Measurements from ENCODE around the gene CLDN17.
A peak's percentile ranks its signal among the peaks of the same experiment; 100 is the strongest.

Gene CLDN17, protein sequence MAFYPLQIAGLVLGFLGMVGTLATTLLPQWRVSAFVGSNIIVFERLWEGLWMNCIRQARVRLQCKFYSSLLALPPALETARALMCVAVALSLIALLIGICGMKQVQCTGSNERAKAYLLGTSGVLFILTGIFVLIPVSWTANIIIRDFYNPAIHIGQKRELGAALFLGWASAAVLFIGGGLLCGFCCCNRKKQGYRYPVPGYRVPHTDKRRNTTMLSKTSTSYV

DNA sequence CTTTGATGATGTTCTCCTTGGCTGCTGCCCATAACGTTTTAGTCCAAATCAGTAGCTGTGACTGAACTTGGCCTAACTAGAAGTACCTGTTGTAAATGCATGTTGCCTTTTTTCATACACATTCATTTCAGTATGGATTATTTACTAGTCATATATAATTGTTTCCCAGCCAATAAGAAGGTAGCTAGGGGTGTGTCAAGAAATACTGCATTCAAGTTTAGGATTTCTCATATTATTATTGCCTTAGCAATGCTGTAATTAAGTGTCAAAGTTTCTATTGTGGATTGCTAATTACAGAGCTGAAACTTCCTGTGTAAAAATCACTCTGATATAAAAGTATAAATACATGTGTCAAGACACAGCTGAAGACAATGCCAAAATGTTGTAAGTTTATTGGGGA is at the start of gene CLDN17:
CLDN17 (minus strand) TSS at position 101 of the 400 bp plus-strand sequence. CDS start 188 bp downstream, outside the sequence.
- H3K4me1 ChIP-seq (ENCODE audit: control insufficient read depth, insufficient read depth, low read length, unreplicated experiment), result no peaks in the 10 kb centered on the region
- H3K36me3 ChIP-seq (ENCODE audit: insufficient read depth, low read length), result no peaks in the 10 kb centered on the region
- H3K4me3 ChIP-seq (ENCODE audit: low read depth, low read length), result no peak within 1 kb of the TSS
- H3K27ac ChIP-seq (ENCODE audit: low read depth, low read length), result no peak within 1 kb of the TSS
- peaks cover 3% of the 10 kb centered on the region; the same call in 1 of the 2 replicates for H3K27me3 ChIP-seq (ENCODE audit: insufficient read depth, low read length)
- no peak within 1 kb of the TSS for H2AFZ ChIP-seq (ENCODE audit: low read length, unreplicated experiment)
- no peaks in the 10 kb centered on the region for H3K79me2 ChIP-seq (ENCODE audit: control insufficient read depth, insufficient read depth, low read length, unreplicated experiment)

DNA sequence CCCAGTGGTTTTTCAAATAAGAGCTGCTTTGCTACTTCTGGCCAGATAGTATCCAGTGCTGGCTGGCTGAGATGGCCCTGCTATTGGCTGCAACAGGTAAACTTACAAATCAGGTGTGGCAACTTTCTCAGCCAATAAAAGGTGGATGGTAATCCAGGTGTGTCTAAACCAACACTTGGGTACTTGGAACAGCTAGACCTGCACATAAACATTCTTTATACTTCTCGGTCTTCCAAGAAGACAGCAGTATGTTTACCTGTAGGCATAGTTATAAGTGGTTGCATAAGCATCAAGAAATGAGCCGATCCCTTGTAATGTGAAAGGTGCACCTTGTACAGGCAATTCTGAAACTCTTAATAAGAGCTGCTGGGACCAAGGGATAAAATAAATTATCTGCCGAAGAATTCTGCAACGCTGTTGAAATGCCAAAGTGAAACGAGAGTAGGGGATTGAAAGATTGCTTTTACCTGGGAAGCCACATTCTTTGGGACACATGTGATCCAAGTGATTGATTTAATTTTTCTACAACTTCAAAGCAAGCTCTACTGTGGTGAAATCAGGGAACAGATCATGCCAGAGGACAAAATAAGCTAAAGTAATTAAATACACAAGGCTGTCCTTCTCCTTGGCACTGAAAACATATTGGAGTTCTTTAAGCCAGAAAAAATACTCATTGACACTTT is 49.6 kb upstream of the CLDN17 start, which contains the start of gene CLDN8:
CLDN8 (minus strand) TSS at position 57 of the 683 bp plus-strand sequence. CDS start 172 bp downstream, outside the sequence.
- Histone ChIP-seq H3K27me3 (ENCODE audit: insufficient read depth, low read length) (no peaks in the 10 kb centered on the region), H3K4me1 (ENCODE audit: control insufficient read depth, insufficient read depth, low read length, unreplicated experiment) (no peaks in the 10 kb centered on the region), H2AFZ (ENCODE audit: low read length, unreplicated experiment) (no peak within 1 kb of the TSS), H3K27ac (ENCODE audit: low read depth, low read length) (no peak within 1 kb of the TSS), H3K36me3 (ENCODE audit: insufficient read depth, low read length) (no peaks in the 10 kb centered on the region), H3K79me2 (ENCODE audit: control insufficient read depth, insufficient read depth, low read length, unreplicated experiment) (no peaks in the 10 kb centered on the region), H3K4me3 (ENCODE audit: low read depth, low read length) (no peak within 1 kb of the TSS)

DNA sequence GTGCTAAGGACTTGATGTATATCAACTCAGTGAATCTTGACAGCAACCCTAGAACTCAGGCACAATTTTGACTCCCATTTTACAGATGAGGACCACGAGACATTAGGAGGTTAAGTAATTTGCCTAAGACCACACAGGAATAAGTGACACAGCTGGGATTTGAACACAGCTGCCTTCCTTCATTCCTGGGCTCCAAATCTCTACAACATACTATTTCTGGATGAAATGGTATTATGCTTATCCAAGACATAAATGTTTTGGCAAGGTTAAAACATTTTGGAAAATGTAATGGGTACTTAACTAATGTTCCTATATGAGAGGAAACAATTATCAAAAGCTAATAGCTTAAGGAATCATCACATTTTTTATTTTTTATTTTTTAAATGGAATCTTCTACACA is 44.5 kb upstream of the CLDN17 start:
- Histone ChIP-seq H3K27me3 (ENCODE audit: insufficient read depth, low read length) (no peaks in the 10 kb centered on the region), H3K79me2 (ENCODE audit: control insufficient read depth, insufficient read depth, low read length, unreplicated experiment) (no peaks in the 10 kb centered on the region), H3K4me3 (ENCODE audit: low read depth, low read length) (no peak overlapping the region), H3K4me1 (ENCODE audit: control insufficient read depth, insufficient read depth, low read length, unreplicated experiment) (peaks cover 10% of the 10 kb centered on the region), H2AFZ (ENCODE audit: low read length, unreplicated experiment) (no peak overlapping the region), H3K36me3 (ENCODE audit: insufficient read depth, low read length) (no peaks in the 10 kb centered on the region), H3K27ac (ENCODE audit: low read depth, low read length) (no peak overlapping the region)

DNA sequence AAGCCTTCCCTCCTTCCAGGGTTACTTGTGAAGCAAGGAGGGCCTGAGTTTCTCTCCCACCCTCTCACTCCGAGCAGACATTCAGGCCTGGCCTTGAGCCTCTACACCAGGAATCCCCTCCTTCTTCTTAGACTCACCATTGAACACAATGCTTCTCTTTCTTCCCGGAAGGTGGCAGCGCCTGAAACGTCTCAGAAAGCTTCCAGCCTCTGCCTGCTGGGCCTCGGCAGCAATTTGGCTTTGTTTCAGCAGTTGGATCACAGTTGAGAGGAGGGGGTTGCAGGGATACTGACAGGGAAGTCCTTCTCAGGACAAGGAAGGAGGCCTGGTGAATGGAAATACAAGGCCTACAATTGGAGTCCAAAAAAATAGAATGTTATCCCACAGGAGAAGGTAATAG is 43.0 kb upstream of the CLDN17 start:
- Histone ChIP-seq H3K36me3 (ENCODE audit: insufficient read depth, low read length) (no peaks in the 10 kb centered on the region), H3K27ac (ENCODE audit: low read depth, low read length) (no peak overlapping the region), H3K4me3 (ENCODE audit: low read depth, low read length) (no peak overlapping the region), H3K4me1 (ENCODE audit: control insufficient read depth, insufficient read depth, low read length, unreplicated experiment) (peaks cover 10% of the 10 kb centered on the region), H3K27me3 (ENCODE audit: insufficient read depth, low read length) (no peaks in the 10 kb centered on the region), H2AFZ (ENCODE audit: low read length, unreplicated experiment) (no peak overlapping the region), H3K79me2 (ENCODE audit: control insufficient read depth, insufficient read depth, low read length, unreplicated experiment) (no peaks in the 10 kb centered on the region)

DNA sequence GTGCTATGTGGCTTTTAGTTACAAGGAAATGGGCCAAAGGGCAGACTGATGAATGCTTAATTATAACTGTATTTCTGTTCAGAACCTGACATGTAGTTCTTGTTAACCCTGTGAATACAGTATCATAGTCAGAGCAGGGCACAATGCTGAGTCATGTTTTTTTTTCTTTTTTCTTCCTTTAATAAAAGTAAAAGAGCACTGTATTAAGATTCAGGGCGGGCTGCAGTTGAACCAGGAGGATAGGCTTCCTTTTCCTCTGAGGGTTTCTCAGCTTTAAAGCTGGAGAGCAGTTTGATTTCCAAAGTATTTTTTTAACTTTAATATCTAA is 40.6 kb upstream of the CLDN17 start:
- Histone ChIP-seq H3K79me2 (ENCODE audit: control insufficient read depth, insufficient read depth, low read length, unreplicated experiment) (no peaks in the 10 kb centered on the region), H2AFZ (ENCODE audit: low read length, unreplicated experiment) (peak overlapping the region; percentile 42), H3K36me3 (ENCODE audit: insufficient read depth, low read length) (no peaks in the 10 kb centered on the region), H3K4me1 (ENCODE audit: control insufficient read depth, insufficient read depth, low read length, unreplicated experiment) (peaks cover 10% of the 10 kb centered on the region), H3K27ac (ENCODE audit: low read depth, low read length) (peak overlapping the region; percentile 25; the same call in 1 of the 2 replicates), H3K27me3 (ENCODE audit: insufficient read depth, low read length) (no peaks in the 10 kb centered on the region), H3K4me3 (ENCODE audit: low read depth, low read length) (no peak overlapping the region)

DNA sequence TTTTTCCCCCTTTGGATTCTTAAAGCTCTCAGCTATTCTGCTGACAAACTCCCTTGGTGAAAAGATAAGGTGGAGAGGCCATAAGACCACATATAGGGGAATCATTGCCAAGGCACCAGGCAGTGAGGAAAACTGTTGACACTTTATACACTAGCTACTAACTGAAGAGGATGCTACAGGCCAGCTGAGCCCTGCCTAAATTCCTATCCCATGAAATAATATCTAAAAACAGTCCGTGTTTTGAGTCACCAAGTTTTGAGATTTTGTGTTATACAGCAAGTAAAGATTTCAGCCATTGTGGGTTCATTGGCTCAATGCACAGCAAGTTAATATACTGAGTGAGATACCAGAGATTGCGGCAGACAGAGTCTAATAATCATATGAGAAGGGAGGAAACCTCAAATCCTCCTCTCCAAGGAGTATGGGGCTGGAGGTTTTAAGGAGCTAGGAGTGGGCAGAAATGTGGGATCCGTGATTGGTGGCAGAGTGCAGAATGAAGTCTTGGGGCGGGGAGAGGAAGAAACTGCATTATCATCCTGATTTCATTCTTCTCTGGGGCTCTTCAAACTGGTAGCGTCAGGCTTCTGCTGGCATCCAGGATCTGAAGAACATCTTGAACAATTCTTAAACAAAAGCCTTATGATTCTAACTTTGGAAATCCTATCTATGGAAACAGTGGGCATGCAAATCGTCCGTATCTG is 40.1 kb upstream of the CLDN17 start:
- peaks cover 10% of the 10 kb centered on the region for H3K4me1 ChIP-seq (ENCODE audit: control insufficient read depth, insufficient read depth, low read length, unreplicated experiment)
- H2AFZ ChIP-seq (ENCODE audit: low read length, unreplicated experiment), result peak overlapping the region; percentile 42
- peak overlapping the region; percentile 25; the same call in 1 of the 2 replicates for H3K27ac ChIP-seq (ENCODE audit: low read depth, low read length)
- no peaks in the 10 kb centered on the region for H3K79me2 ChIP-seq (ENCODE audit: control insufficient read depth, insufficient read depth, low read length, unreplicated experiment)
- no peaks in the 10 kb centered on the region for H3K27me3 ChIP-seq (ENCODE audit: insufficient read depth, low read length)
- H3K4me3 ChIP-seq (ENCODE audit: low read depth, low read length), result no peak overlapping the region
- H3K36me3 ChIP-seq (ENCODE audit: insufficient read depth, low read length), result no peaks in the 10 kb centered on the region

DNA sequence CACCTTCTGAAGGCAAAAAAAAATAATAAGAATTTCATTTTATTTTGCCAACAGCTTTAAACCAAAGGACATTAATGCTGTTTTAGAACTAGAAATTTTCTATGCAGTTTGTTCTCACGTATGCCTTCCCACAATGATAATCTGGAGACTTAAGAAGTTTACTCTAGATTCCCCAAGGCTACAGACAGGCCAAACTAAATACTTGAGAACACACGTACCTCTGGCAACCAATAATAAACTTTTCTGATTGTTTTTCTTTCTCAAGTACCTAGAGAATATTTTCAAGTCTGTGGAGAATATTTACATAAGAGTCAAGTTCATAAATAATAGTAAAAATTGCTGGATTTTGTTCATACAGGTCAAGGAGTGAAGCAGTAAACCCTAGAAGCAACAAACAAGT is 33.4 kb upstream of the CLDN17 start:
- Histone ChIP-seq H3K27ac (ENCODE audit: low read depth, low read length) (no peak overlapping the region), H3K36me3 (ENCODE audit: insufficient read depth, low read length) (no peaks in the 10 kb centered on the region), H3K27me3 (ENCODE audit: insufficient read depth, low read length) (peaks cover 26% of the 10 kb centered on the region; the same call in 1 of the 2 replicates), H3K79me2 (ENCODE audit: control insufficient read depth, insufficient read depth, low read length, unreplicated experiment) (no peaks in the 10 kb centered on the region), H3K4me1 (ENCODE audit: control insufficient read depth, insufficient read depth, low read length, unreplicated experiment) (no peaks in the 10 kb centered on the region), H3K4me3 (ENCODE audit: low read depth, low read length) (no peak overlapping the region), H2AFZ (ENCODE audit: low read length, unreplicated experiment) (no peak overlapping the region)

DNA sequence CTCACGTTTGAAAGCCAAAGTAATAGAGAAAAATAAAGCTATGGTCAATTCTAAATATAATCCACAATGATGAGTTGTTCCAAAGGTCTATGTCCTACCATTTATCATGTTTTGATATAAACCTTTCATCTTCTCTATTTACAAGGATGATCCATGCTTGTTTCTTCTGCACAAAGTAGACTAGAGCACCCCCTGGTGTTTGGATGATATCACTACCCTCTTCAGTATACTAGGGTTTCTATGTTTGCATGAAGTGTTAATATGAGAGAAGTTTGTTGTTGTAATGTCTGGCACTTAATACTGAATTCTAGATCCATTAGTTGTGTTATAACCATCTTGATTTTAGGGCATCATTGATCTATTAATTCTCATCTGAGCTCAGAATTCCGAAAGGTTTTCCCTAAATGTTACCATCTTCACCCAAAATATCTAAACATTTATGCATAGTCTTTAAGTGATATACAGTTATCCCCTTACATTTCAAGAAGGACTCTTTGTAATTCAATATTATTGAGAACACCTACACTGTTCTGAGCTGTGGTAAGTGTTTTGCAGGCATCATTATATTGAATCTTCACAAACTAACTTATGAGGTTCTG is 28.2 kb upstream of the CLDN17 start:
- Histone ChIP-seq H3K27me3 (ENCODE audit: insufficient read depth, low read length) (peaks cover 53% of the 10 kb centered on the region; the same call in 1 of the 2 replicates), H3K36me3 (ENCODE audit: insufficient read depth, low read length) (no peaks in the 10 kb centered on the region), H3K27ac (ENCODE audit: low read depth, low read length) (no peak overlapping the region), H3K4me1 (ENCODE audit: control insufficient read depth, insufficient read depth, low read length, unreplicated experiment) (no peaks in the 10 kb centered on the region), H2AFZ (ENCODE audit: low read length, unreplicated experiment) (no peak overlapping the region), H3K4me3 (ENCODE audit: low read depth, low read length) (no peak overlapping the region), H3K79me2 (ENCODE audit: control insufficient read depth, insufficient read depth, low read length, unreplicated experiment) (no peaks in the 10 kb centered on the region)

DNA sequence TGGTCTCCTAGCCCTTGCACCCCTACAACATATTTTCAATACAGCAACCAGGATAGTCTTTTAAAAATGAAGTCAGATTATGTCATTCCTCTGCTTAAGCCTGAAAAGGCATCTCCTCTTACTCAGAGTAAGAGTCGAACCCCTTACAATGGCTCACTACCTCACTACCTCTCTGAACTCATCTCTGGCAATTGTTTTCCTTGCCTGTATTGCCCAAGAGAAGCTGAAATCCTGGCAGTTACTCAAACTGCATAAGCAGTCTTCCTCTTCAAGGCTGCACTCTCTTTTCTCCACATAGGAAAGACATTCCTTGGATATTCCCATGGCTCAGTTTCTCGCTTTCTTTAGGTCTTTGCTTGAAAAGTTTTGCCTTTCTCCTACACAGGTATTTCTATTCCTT is 26.6 kb upstream of the CLDN17 start:
- Histone ChIP-seq H3K79me2 (ENCODE audit: control insufficient read depth, insufficient read depth, low read length, unreplicated experiment) (no peaks in the 10 kb centered on the region), H3K4me1 (ENCODE audit: control insufficient read depth, insufficient read depth, low read length, unreplicated experiment) (no peaks in the 10 kb centered on the region), H3K27ac (ENCODE audit: low read depth, low read length) (no peak overlapping the region), H3K36me3 (ENCODE audit: insufficient read depth, low read length) (no peaks in the 10 kb centered on the region), H3K27me3 (ENCODE audit: insufficient read depth, low read length) (peaks cover 55% of the 10 kb centered on the region), H2AFZ (ENCODE audit: low read length, unreplicated experiment) (no peak overlapping the region), H3K4me3 (ENCODE audit: low read depth, low read length) (no peak overlapping the region)

DNA sequence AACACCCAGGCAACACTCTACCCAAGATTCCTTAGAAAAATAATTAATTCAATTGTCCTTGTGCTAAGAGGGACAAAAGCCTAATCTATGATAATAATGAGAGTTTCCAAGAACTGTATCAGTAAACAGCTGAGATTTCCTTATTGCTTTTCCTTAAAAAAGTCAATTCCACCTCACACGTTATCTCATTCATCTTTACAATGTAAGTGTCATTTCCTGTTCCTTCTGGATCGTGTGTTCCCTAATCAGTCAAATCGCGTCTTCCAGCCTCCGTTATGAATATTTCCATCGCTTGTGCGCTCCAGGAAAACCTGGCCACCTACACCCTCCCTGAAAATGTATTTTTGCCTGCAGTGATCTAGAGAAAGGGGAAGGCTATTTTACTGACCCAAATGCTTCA is 23.9 kb upstream of the CLDN17 start:
- no peak overlapping the region for H3K27ac ChIP-seq (ENCODE audit: low read depth, low read length)
- H3K79me2 ChIP-seq (ENCODE audit: control insufficient read depth, insufficient read depth, low read length, unreplicated experiment), result no peaks in the 10 kb centered on the region
- no peaks in the 10 kb centered on the region for H3K36me3 ChIP-seq (ENCODE audit: insufficient read depth, low read length)
- peaks cover 40% of the 10 kb centered on the region for H3K27me3 ChIP-seq (ENCODE audit: insufficient read depth, low read length)
- no peak overlapping the region for H2AFZ ChIP-seq (ENCODE audit: low read length, unreplicated experiment)
- H3K4me3 ChIP-seq (ENCODE audit: low read depth, low read length), result no peak overlapping the region
- no peaks in the 10 kb centered on the region for H3K4me1 ChIP-seq (ENCODE audit: control insufficient read depth, insufficient read depth, low read length, unreplicated experiment)

Measured in ACC112 (cell line).